Measurements from ENCODE around the gene AP1S2. TPM values are rescaled to one million over a fixed set of nuclear protein-coding genes. Genes with fewer than 3 reads are reported as not detected.

The AP1S2 gene
- total RNA-seq, 1 donor from 2014 or later: 46.0 TPM

GRCh38 chrX:15815779-15816437 lies 38.7 kb downstream of the AP1S2 start:
- Histone ChIP-seq H3K4me3 (ENCODE audit: low read depth, low read length) (no peak overlapping the region), H3K36me3 (ENCODE audit: control insufficient read depth, insufficient read depth, low read length) (no peaks in the 10 kb centered on the region), H3K27me3 (ENCODE audit: control insufficient read depth, insufficient read depth, low read length) (no peaks in the 10 kb centered on the region)
- TF ChIP-seq CTCF (IDR thresholded peaks at IDR 0.05; ENCODE audit: insufficient read depth, low read length, poor library complexity, severe bottlenecking): peak; percentile 33
- no peak for DNase-seq (ENCODE audit: low read depth)

GRCh38 chrX:15814771-15815365 lies 39.7 kb downstream of the AP1S2 start:
- H3K4me3 ChIP-seq (ENCODE audit: low read depth, low read length): no peak overlapping the region
- H3K36me3 ChIP-seq (ENCODE audit: control insufficient read depth, insufficient read depth, low read length): no peaks in the 10 kb centered on the region
- no peaks in the 10 kb centered on the region for H3K27me3 ChIP-seq (ENCODE audit: control insufficient read depth, insufficient read depth, low read length)
- no peak for DNase-seq (ENCODE audit: low read depth)
- TF ChIP-seq CTCF (IDR thresholded peaks at IDR 0.05; ENCODE audit: insufficient read depth, low read length, poor library complexity, severe bottlenecking): no peak

- H3K36me3 ChIP-seq (ENCODE audit: control insufficient read depth, insufficient read depth, low read length): no peaks in the 10 kb centered on the region
These were observed 41.2 kb downstream of the AP1S2 start for GRCh38 chrX:15813416-15813815.

GRCh38 chrX:15812192-15812938 lies 42.2 kb downstream of the AP1S2 start:
- DNase-seq (ENCODE audit: low read depth): no peak
- H3K27me3 ChIP-seq (ENCODE audit: control insufficient read depth, insufficient read depth, low read length): no peaks in the 10 kb centered on the region
- no peak overlapping the region for H3K4me3 ChIP-seq (ENCODE audit: low read depth, low read length)
- H3K36me3 ChIP-seq (ENCODE audit: control insufficient read depth, insufficient read depth, low read length): no peaks in the 10 kb centered on the region
- no peak for TF ChIP-seq CTCF (IDR thresholded peaks at IDR 0.05; ENCODE audit: insufficient read depth, low read length, poor library complexity, severe bottlenecking)

More at GRCh38 chrX:15813416-15813815, 41.2 kb downstream of the AP1S2 start:
- Histone ChIP-seq H3K27me3 (ENCODE audit: control insufficient read depth, insufficient read depth, low read length) (no peaks in the 10 kb centered on the region), H3K4me3 (ENCODE audit: low read depth, low read length) (no peak overlapping the region)
- DNase-seq (ENCODE audit: low read depth): no peak
- no peak for TF ChIP-seq CTCF (IDR thresholded peaks at IDR 0.05; ENCODE audit: insufficient read depth, low read length, poor library complexity, severe bottlenecking)

GRCh38 chrX:15808254-15808653 lies 46.4 kb downstream of the AP1S2 start:
- TF ChIP-seq CTCF (IDR thresholded peaks at IDR 0.05; ENCODE audit: insufficient read depth, low read length, poor library complexity, severe bottlenecking): no peak

More at GRCh38 chrX:15808254-15808653, 46.4 kb downstream of the AP1S2 start:
- no peaks in the 10 kb centered on the region for H3K36me3 ChIP-seq (ENCODE audit: control insufficient read depth, insufficient read depth, low read length)
- no peaks in the 10 kb centered on the region for H3K27me3 ChIP-seq (ENCODE audit: control insufficient read depth, insufficient read depth, low read length)
- no peak for DNase-seq (ENCODE audit: low read depth)
- H3K4me3 ChIP-seq (ENCODE audit: low read depth, low read length): no peak overlapping the region
